ENCODE measurements around the gene PFDN2.

PFDN2 gene

DNA sequence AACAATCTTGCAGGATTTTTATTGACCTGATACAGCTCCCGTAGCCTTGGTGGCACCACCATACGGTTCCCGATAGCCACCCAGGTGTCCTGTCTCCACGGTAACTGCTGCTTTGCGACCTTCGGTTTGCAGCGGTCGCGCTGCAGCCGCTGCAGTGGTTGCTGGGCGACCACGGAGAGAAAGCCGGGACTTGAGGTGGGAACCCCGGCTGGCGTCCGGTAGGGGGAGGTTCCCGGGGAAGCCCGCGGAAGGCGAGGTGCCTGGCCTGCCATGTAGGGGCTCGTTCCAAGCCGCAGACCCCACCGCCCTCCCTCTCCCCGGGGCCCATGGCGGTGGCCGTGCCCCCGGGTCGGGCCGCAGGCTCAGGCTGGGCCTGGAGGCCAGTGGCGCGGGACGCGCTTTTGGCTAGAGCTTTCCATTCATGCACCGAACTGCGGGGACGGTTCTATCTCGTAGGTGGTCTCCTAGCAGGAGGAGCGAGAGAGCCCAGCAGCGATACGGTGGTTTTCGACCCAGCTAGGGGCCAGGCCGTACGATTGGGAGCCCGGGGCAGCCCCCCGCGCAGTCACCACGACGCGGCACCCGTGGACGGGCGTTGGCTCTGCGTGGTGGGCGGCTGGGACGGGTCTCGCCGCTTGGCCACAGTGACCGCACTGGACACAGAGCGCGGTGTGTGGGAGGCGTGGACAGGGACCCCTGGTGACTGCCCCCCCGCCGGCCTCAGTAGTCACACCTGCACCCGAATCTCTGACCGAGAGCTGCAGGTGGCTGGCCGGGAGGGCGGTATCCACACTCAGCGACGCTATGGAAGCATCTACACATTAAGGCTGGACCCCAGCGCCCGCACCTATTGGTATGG, 19.4 kb downstream of the PFDN2 start, which contains the start of gene KLHDC9:
KLHDC9 (plus strand) TSS at position 152 of the 859 bp plus-strand sequence; CDS start at position 327, 175 bp downstream.
- H3K4me1 ChIP-seq (ENCODE audit: low read length) = peaks cover 44% of the 10 kb centered on the region
- TF ChIP-seq, protein P1, sequence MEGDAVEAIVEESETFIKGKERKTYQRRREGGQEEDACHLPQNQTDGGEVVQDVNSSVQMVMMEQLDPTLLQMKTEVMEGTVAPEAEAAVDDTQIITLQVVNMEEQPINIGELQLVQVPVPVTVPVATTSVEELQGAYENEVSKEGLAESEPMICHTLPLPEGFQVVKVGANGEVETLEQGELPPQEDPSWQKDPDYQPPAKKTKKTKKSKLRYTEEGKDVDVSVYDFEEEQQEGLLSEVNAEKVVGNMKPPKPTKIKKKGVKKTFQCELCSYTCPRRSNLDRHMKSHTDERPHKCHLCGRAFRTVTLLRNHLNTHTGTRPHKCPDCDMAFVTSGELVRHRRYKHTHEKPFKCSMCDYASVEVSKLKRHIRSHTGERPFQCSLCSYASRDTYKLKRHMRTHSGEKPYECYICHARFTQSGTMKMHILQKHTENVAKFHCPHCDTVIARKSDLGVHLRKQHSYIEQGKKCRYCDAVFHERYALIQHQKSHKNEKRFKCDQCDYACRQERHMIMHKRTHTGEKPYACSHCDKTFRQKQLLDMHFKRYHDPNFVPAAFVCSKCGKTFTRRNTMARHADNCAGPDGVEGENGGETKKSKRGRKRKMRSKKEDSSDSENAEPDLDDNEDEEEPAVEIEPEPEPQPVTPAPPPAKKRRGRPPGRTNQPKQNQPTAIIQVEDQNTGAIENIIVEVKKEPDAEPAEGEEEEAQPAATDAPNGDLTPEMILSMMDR (IDR thresholded peaks at IDR 0.05; ENCODE audit: low read depth, low read length) = no peak
- TF ChIP-seq EZH2phosphoT487 (IDR thresholded peaks at IDR 0.05; ENCODE audit: low read depth) = no peak
- no peaks in the 10 kb centered on the region for H3K27me3 ChIP-seq (ENCODE audit: low read depth, low read length)
- peaks cover 24% of the 10 kb centered on the region for H3K36me3 ChIP-seq (replicated peaks; ENCODE audit: low read depth, low read length)
- H3K4me2 ChIP-seq (ENCODE audit: low read length) = peak within 1 kb of the TSS; percentile 77
- H3K9ac ChIP-seq (ENCODE audit: low read length) = peak within 1 kb of the TSS; percentile 71
- H3K79me2 ChIP-seq (ENCODE audit: low read length) = peaks cover 10% of the 10 kb centered on the region
- H3K4me3 ChIP-seq (ENCODE audit: low read length) = peak within 1 kb of the TSS; percentile 81
- no peaks in the 10 kb centered on the region for H3K9me3 ChIP-seq (ENCODE audit: insufficient read depth, low read length)
- no peaks in the 10 kb centered on the region for H4K20me1 ChIP-seq (ENCODE audit: insufficient read depth, low read length)
- H3K27ac ChIP-seq (ENCODE audit: low read length) = peak within 1 kb of the TSS; percentile 90
- peak within 1 kb of the TSS; percentile 34 for H2AFZ ChIP-seq (ENCODE audit: low read depth, low read length)

DNA sequence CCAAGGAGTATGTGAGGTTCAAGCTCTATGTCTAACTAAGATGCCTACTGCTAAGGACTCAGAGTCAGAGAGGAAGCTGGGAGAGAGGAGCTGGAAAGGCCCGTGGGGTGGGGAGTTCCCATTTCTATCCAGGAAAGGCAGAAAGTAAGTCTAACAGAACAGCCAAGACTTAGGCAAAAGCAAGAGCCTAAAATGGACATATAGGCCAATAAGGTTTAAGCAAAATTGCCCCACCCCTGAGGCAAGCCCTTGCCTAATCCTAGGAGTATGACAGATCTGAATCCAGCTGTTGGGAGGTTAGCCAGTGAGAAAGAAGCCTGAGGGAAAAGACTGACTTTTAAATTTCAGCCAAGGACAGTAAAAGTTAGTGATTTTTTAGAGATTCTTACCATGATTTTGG, 21.3 kb downstream of the PFDN2 start:
- Histone ChIP-seq H4K20me1 (ENCODE audit: insufficient read depth, low read length) (no peaks in the 10 kb centered on the region), H3K9ac (ENCODE audit: low read length) (peak overlapping the region; percentile 60), H3K9me3 (ENCODE audit: insufficient read depth, low read length) (no peaks in the 10 kb centered on the region), H3K79me2 (ENCODE audit: low read length) (no peaks in the 10 kb centered on the region), H3K27me3 (ENCODE audit: low read depth, low read length) (no peaks in the 10 kb centered on the region), H3K36me3 (replicated peaks; ENCODE audit: low read depth, low read length) (peaks cover 14% of the 10 kb centered on the region), H3K4me3 (ENCODE audit: low read length) (peak overlapping the region; percentile 55), H3K27ac (ENCODE audit: low read length) (peak overlapping the region; percentile 90), H2AFZ (ENCODE audit: low read depth, low read length) (no peak overlapping the region), H3K4me1 (ENCODE audit: low read length) (peaks cover 59% of the 10 kb centered on the region), H3K4me2 (ENCODE audit: low read length) (peak overlapping the region; percentile 77)
- TF ChIP-seq, protein P1 (IDR thresholded peaks at IDR 0.05; ENCODE audit: low read depth, low read length) = no peak
- no peak for TF ChIP-seq EZH2phosphoT487 (IDR thresholded peaks at IDR 0.05; ENCODE audit: low read depth)

DNA sequence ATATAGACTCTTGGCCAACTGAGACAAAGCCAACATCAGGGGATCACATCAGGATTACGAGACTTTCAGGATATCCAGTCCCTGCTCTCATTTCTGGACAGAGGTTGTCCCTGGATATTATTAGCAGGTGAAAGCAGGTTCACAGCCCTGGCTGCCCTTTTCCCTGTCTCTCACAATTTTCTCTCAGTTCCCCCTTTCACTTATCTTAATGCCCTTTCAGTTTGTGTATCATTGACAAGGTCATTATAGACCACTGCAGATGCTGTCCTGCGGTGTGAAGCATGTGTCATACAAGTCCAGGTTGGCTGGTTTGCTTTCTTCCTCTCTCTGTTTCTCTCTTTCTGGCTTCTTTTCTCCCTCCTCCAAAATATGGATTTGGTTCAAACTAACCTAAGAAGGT, 21.8 kb downstream of the PFDN2 start:
- H3K27ac ChIP-seq (ENCODE audit: low read length) = peak overlapping the region; percentile 90
- H3K36me3 ChIP-seq (replicated peaks; ENCODE audit: low read depth, low read length) = peaks cover 12% of the 10 kb centered on the region
- H3K79me2 ChIP-seq (ENCODE audit: low read length) = no peaks in the 10 kb centered on the region
- H3K9me3 ChIP-seq (ENCODE audit: insufficient read depth, low read length) = no peaks in the 10 kb centered on the region
- no peaks in the 10 kb centered on the region for H4K20me1 ChIP-seq (ENCODE audit: insufficient read depth, low read length)
- no peaks in the 10 kb centered on the region for H3K27me3 ChIP-seq (ENCODE audit: low read depth, low read length)
- TF ChIP-seq, protein P1 (IDR thresholded peaks at IDR 0.05; ENCODE audit: low read depth, low read length) = no peak
- TF ChIP-seq EZH2phosphoT487 (IDR thresholded peaks at IDR 0.05; ENCODE audit: low read depth) = no peak
- peak overlapping the region; percentile 60 for H3K9ac ChIP-seq (ENCODE audit: low read length)
- peak overlapping the region; percentile 55 for H3K4me3 ChIP-seq (ENCODE audit: low read length)
- H3K4me2 ChIP-seq (ENCODE audit: low read length) = peak overlapping the region; percentile 77
- peaks cover 59% of the 10 kb centered on the region for H3K4me1 ChIP-seq (ENCODE audit: low read length)
- no peak overlapping the region for H2AFZ ChIP-seq (ENCODE audit: low read depth, low read length)

DNA sequence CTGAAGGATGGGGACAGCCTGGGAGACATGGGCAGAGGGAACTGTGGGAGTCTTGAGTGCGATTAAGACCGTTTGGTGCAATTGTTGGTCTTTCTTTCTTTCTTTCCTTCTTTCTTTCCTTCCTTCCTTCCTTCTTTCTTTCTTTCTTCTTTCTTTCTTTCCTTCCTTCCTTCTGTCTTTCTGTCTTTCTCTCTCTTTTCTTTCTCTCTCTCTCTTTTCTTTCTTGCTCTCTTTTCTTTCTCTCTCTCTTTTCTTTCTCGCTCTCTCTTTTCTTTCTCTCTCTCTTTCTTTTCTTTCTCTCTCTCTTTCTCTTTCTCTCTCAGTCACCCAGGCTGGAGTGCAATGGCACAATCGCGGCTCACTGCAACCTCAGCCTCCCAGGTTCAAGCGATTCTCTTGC, 22.6 kb downstream of the PFDN2 start:
- no peaks in the 10 kb centered on the region for H3K27me3 ChIP-seq (ENCODE audit: low read depth, low read length)
- no peak overlapping the region for H3K27ac ChIP-seq (ENCODE audit: low read length)
- H3K79me2 ChIP-seq (ENCODE audit: low read length) = no peaks in the 10 kb centered on the region
- H3K4me2 ChIP-seq (ENCODE audit: low read length) = peak overlapping the region; percentile 77; the same call in 1 of the 2 replicates
- no peak overlapping the region for H3K9ac ChIP-seq (ENCODE audit: low read length)
- no peaks in the 10 kb centered on the region for H3K9me3 ChIP-seq (ENCODE audit: insufficient read depth, low read length)
- peaks cover 59% of the 10 kb centered on the region for H3K4me1 ChIP-seq (ENCODE audit: low read length)
- H4K20me1 ChIP-seq (ENCODE audit: insufficient read depth, low read length) = no peaks in the 10 kb centered on the region
- H2AFZ ChIP-seq (ENCODE audit: low read depth, low read length) = no peak overlapping the region
- TF ChIP-seq, protein P1 (IDR thresholded peaks at IDR 0.05; ENCODE audit: low read depth, low read length) = no peak
- no peak for TF ChIP-seq EZH2phosphoT487 (IDR thresholded peaks at IDR 0.05; ENCODE audit: low read depth)
- no peak overlapping the region for H3K4me3 ChIP-seq (ENCODE audit: low read length)
- H3K36me3 ChIP-seq (replicated peaks; ENCODE audit: low read depth, low read length) = peaks cover 11% of the 10 kb centered on the region
